MCF 10A (cell line): ENCODE data around the gene MCM5. TPM values are rescaled to one million over a fixed set of nuclear protein-coding genes. Genes with fewer than 3 reads are reported as not detected.
"Not testable (repeated sequence)": the region's sequence is repeated elsewhere in the genome, so short reads cannot be mapped to it uniquely, and the experiment has no call there.

Experiments used
- BruUV-seq: library from RNA; stranded (reverse); fragments of 400-500 nt; replicated peaks from 2 replicates; lab custom pipeline; 2021; lab: Mats Ljungman, UMichigan
- CTCF ChIA-PET: fragments of 300-600 bp; sonication (Branson Sonifier 250); formaldehyde crosslinking; extraction: SDS; loops from one replicate; lab custom pipeline; 2021; ENCODE audit warnings: antibody characterized with exemption, inconsistent platforms; lab: Yijun Ruan, JAX
- POLR2A ChIA-PET: fragments of 300-600, 350-650 bp; sonication (Branson Sonifier 250); formaldehyde crosslinking; extraction: SDS; loops from one replicate; lab custom pipeline; 2020; ENCODE audit warnings: antibody characterized with exemption, inconsistent platforms; lab: Yijun Ruan, JAX
- DNase-seq: peaks from one replicate; pipeline ENCODE4 v3.0.0-alpha.2; 2018; ENCODE audit not compliant: unreplicated experiment
- H3K27ac Mint-ChIP-seq: one replicate; pipeline ENCODE4 v1.8.0; 2022; ENCODE audit warnings: mild to moderate bottlenecking, low read depth, mixed read lengths; ENCODE audit not compliant: unreplicated experiment
- H3K27me3 Mint-ChIP-seq: one replicate; pipeline ENCODE4 v1.8.0; 2022; ENCODE audit warnings: mixed read lengths; ENCODE audit not compliant: insufficient read depth, unreplicated experiment
- H3K36me3 Mint-ChIP-seq: one replicate; pipeline ENCODE4 v1.8.0; 2022; ENCODE audit warnings: mild to moderate bottlenecking, moderate library complexity, mixed read lengths; ENCODE audit not compliant: insufficient read depth, unreplicated experiment
- H3K4me1 Mint-ChIP-seq: one replicate; pipeline ENCODE4 v1.8.0; 2022; ENCODE audit warnings: mixed read lengths; ENCODE audit not compliant: insufficient read depth, unreplicated experiment
- H3K4me3 Mint-ChIP-seq: one replicate; pipeline ENCODE4 v1.8.0; 2022; ENCODE audit warnings: mild to moderate bottlenecking, moderate library complexity, mixed read lengths; ENCODE audit not compliant: unreplicated experiment
- H3K9me3 Mint-ChIP-seq: one replicate; pipeline ENCODE4 v1.8.0; 2022; ENCODE audit warnings: mixed read lengths; ENCODE audit not compliant: unreplicated experiment
- CTCF ChIP-seq: fragments of 200-600 bp; IDR thresholded peaks from one replicate; pipeline ENCODE4 v1.8.0; 2022; ENCODE audit warnings: antibody characterized with exemption, mild to moderate bottlenecking; ENCODE audit not compliant: unreplicated experiment
- intact Hi-C: fragments of 100-400 bp; cut with micrococcal nuclease; formaldehyde crosslinking; loops from 2 replicates; pipeline ENCODE4 v1.14.1; 2022
- total RNA-seq: library from RNA; stranded (reverse); gene quantifications from 2 replicates; pipeline ENCODE4 v1.2.3, GENCODE V29; 2022

MCM5 gene
- total RNA-seq, 1 experiment from 2014 or later: 35.0 TPM

GRCh38 chr22:35392357-35392756, 7.6 kb upstream of the MCM5 start:
- TF ChIP-seq CTCF: no peak
- no peaks in the 10 kb centered on the region for H3K4me1 Mint-ChIP-seq
- intact Hi-C loops: no loop called here

GRCh38 chr22:35393116-35394010, 6.6 kb upstream of the MCM5 start:
- DNase-seq: no peak
- H3K9me3 Mint-ChIP-seq: no peaks in the 10 kb centered on the region
- POLR2A ChIA-PET: interaction anchor here (0.7 kb wide), 1 partner anchor 12 kb away, joined by 3 read pairs; no protein-coding TSS in a partner anchor
- H3K27me3 Mint-ChIP-seq: no peaks in the 10 kb centered on the region
- BruUV-seq: no TSS peak
- no peaks in the 10 kb centered on the region for H3K4me1 Mint-ChIP-seq
- CTCF ChIA-PET: interaction anchor here (1.7 kb wide), 1 partner anchor 42 kb away, joined by 3 read pairs; no protein-coding TSS in a partner anchor
- intact Hi-C loops: no loop called here
- no peak overlapping the region for H3K4me3 Mint-ChIP-seq
- no peak overlapping the region for H3K27ac Mint-ChIP-seq
- TF ChIP-seq CTCF: no peak
- no peaks in the 10 kb centered on the region for H3K36me3 Mint-ChIP-seq

More at GRCh38 chr22:35392357-35392756, 7.6 kb upstream of the MCM5 start:
- DNase-seq: no peak
- no peaks in the 10 kb centered on the region for H3K36me3 Mint-ChIP-seq
- H3K9me3 Mint-ChIP-seq: no peaks in the 10 kb centered on the region
- H3K4me3 Mint-ChIP-seq: no peak overlapping the region
- CTCF ChIA-PET: interaction anchor here (0.7 to 1.7 kb wide), 2 partner anchors 21 to 41 kb away, joined by 3 read pairs; no protein-coding TSS in a partner anchor
- no peak overlapping the region for H3K27ac Mint-ChIP-seq
- POLR2A ChIA-PET: interaction anchor here (0.7 kb wide), 1 partner anchor 11 kb away, joined by 3 read pairs; no protein-coding TSS in a partner anchor
- no peaks in the 10 kb centered on the region for H3K27me3 Mint-ChIP-seq
- no TSS peak for BruUV-seq

- H3K27ac Mint-ChIP-seq: no peak overlapping the region
- ChIA-PET POLR2A (no interaction called here), CTCF (interaction anchor here (1.7 kb wide), 1 partner anchor 43 kb away, joined by 3 read pairs; no protein-coding TSS in a partner anchor)
- H3K27me3 Mint-ChIP-seq: no peaks in the 10 kb centered on the region
- no peak for DNase-seq
- no TSS peak for BruUV-seq
- no peak overlapping the region for H3K4me3 Mint-ChIP-seq
- no peak for TF ChIP-seq CTCF
- H3K36me3 Mint-ChIP-seq: no peaks in the 10 kb centered on the region
- intact Hi-C loops: no loop called here
- no peaks in the 10 kb centered on the region for H3K4me1 Mint-ChIP-seq
- no peaks in the 10 kb centered on the region for H3K9me3 Mint-ChIP-seq
Measured at GRCh38 chr22:35394011-35394312, 6.0 kb upstream of the MCM5 start.

- Mint-ChIP-seq H3K27me3 (no peaks in the 10 kb centered on the region), H3K36me3 (peaks cover 4% of the 10 kb centered on the region), H3K9me3 (no peaks in the 10 kb centered on the region), H3K27ac (no peak overlapping the region), H3K4me3 (no peak overlapping the region), H3K4me1 (peaks cover 2% of the 10 kb centered on the region)
- POLR2A ChIA-PET: interaction anchor here (0.7 kb wide), 1 partner anchor 74 kb away, joined by 3 read pairs; no protein-coding TSS in a partner anchor
- no TSS peak for BruUV-seq
- intact Hi-C loops: loop anchor here (1.0 kb wide), 1 partner anchor 10 kb away; no protein-coding TSS in a partner anchor
- TF ChIP-seq CTCF: no peak
- no peak for DNase-seq
- CTCF ChIA-PET: interaction anchor here (0.6 kb wide), 1 partner anchor 836 kb away, joined by 3 read pairs; no protein-coding TSS in a partner anchor
Measured at GRCh38 chr22:35394810-35395563, 5.0 kb upstream of the MCM5 start.

- H3K9me3 Mint-ChIP-seq, DNase-seq, intact Hi-C loops, H3K36me3 Mint-ChIP-seq, BruUV-seq, H3K27me3 Mint-ChIP-seq, POLR2A ChIA-PET, H3K27ac Mint-ChIP-seq, H3K4me3 Mint-ChIP-seq: not testable (repeated sequence)
- CTCF ChIA-PET: interaction anchor here (0.6 kb wide), 1 partner anchor 153 kb away, joined by 3 read pairs; no protein-coding TSS in a partner anchor
- peaks cover 13% of the 10 kb centered on the region for H3K4me1 Mint-ChIP-seq
Measured at GRCh38 chr22:35396622-35397021, 3.3 kb upstream of the MCM5 start.
